Kidney (tissue), 14 donors: Measurements from ENCODE around the gene MMP11. TPM values are rescaled to one million over a fixed set of nuclear protein-coding genes. Genes with fewer than 3 reads are reported as not detected.

ENCODE experiments used
- DNase-seq, 5 donors: peaks; one replicate each; pipeline ENCODE4 v3.0.0-alpha.2; 2013 to 2020
- FAIRE-seq: peaks from 2 replicates; lab custom pipeline; 2012; peaks lifted over from hg19 to GRCh38; lab: Jason Lieb, UNC
- H3K27ac ChIP-seq, 2 donors: one replicate each; pipeline ENCODE4 v1.7.0; 2013; ENCODE audit warnings: low read depth in 2 of 2, low read length in 2 of 2, inconsistent platforms in 1 of 2
- H3K27me3 ChIP-seq: one replicate; pipeline ENCODE4 v1.7.1; 2013; ENCODE audit warnings: low read length, inconsistent platforms; ENCODE audit not compliant: control insufficient read depth, insufficient read depth
- H3K36me3 ChIP-seq, 3 donors: one replicate each; pipeline versions ENCODE4 v1.7.0 to v1.7.1; 2013; ENCODE audit warnings: low read length in 3 of 3, control low read depth in 1 of 3, inconsistent platforms in 1 of 3; ENCODE audit not compliant: insufficient read depth in 3 of 3, control insufficient read depth in 2 of 3
- H3K4me1 ChIP-seq, 3 donors: one replicate each; pipeline versions ENCODE4 v1.7.0 to v1.7.1; 2013; ENCODE audit warnings: low read length in 3 of 3, inconsistent platforms in 1 of 3, low read depth in 1 of 3; ENCODE audit not compliant: control insufficient read depth in 2 of 3, insufficient read depth in 2 of 3
- H3K4me3 ChIP-seq, 3 donors: one replicate each; pipeline versions ENCODE4 v1.7.0 to v1.8.1; 2013; ENCODE audit warnings: low read length in 3 of 3, control low read depth in 1 of 3, inconsistent platforms in 1 of 3
- H3K9ac ChIP-seq, 3 donors: one replicate each; pipeline versions ENCODE4 v1.7.0 to v1.7.1; 2013; ENCODE audit warnings: low read length in 3 of 3, control low read depth in 1 of 3, inconsistent platforms in 1 of 3
- H3K9me3 ChIP-seq, 3 donors: one replicate each; pipeline versions ENCODE4 v1.7.0 to v1.7.1; 2013; ENCODE audit warnings: low read length in 3 of 3, control low read depth in 1 of 3, inconsistent platforms in 1 of 3; ENCODE audit not compliant: control insufficient read depth in 2 of 3, insufficient read depth in 1 of 3
- CTCF ChIP-seq: IDR thresholded peaks from 3 replicates; pipeline ENCODE4 v1.5.1; 2012; ENCODE audit warnings: mild to moderate bottlenecking, moderate library complexity, borderline replicate concordance; ENCODE audit not compliant: insufficient read depth; ENCODE audit errors: extremely low read depth
- intact Hi-C: fragments of 100-400 bp; cut with DNase I; formaldehyde crosslinking; loops from one replicate; pipeline ENCODE4 v1.11.1; 2022
- polyA plus RNA-seq: library from polyadenylated mRNA; stranded (reverse); fragments of 350-450 nt; fragmentation: Illumina TruSeq; extraction: RNeasy Lipid Tissue Mini Kit (QIAGEN cat#74804); gene quantifications from one replicate; pipeline ENCODE4 v1.2.3, GENCODE V29; 2014; ENCODE audit warnings: low read depth, low replicate concordance; ENCODE audit not compliant: insufficient read depth
- total RNA-seq: library from RNA; stranded (reverse); fragmentation: NEBNext Ultra II Directional; extraction: Animal tissue kit (Norgen Biotek cat#: 25700); gene quantifications from one replicate; pipeline ENCODE4 v1.2.1, GENCODE V29; 2021
- donor health status: control.
- donor health status: control.
- donor health status: control.
- donor health status: control.
- donor health status: control.
- donor health status: DM: yes; HTN: yes; CAD: no.
- donor health status: Normal renal cell carcinoma (clear cell type).

MMP11 gene
- total and polyA plus RNA-seq, 2 donors from 2014 or later: 2.7 to 4.4 TPM

- H3K9me3 ChIP-seq: no peaks in the 10 kb centered on the region
- H3K27me3 ChIP-seq: no peaks in the 10 kb centered on the region
- DNase-seq: no peak
- TF ChIP-seq CTCF: no peak
- H3K9ac ChIP-seq: peak overlapping the region; percentile 21 to 88 (median 61)
- peak overlapping the region in 1 of 2 donors; percentile 32 for H3K27ac ChIP-seq
- peaks cover 0 to 8% (median 0%) of the 10 kb centered on the region in 3 donors for H3K36me3 ChIP-seq
- intact Hi-C loops: no loop called here
- no peak for FAIRE-seq
- peaks cover 0 to 29% (median 24%) of the 10 kb centered on the region in 3 donors for H3K4me1 ChIP-seq
- H3K4me3 ChIP-seq: peak overlapping the region; percentile 75 to 97 (median 79)
Observed at GRCh38 chr22:23787600-23787896, 14.9 kb downstream of the MMP11 start.

- Histone ChIP-seq H3K9ac (peak overlapping the region in 2 of 3 donors; percentile 61 to 88), H3K9me3 (no peaks in the 10 kb centered on the region), H3K27ac (no peak overlapping the region), H3K4me1 (peaks cover 0 to 26% (median 20%) of the 10 kb centered on the region in 3 donors), H3K27me3 (no peaks in the 10 kb centered on the region), H3K4me3 (peak overlapping the region; percentile 75 to 97 (median 79)), H3K36me3 (peaks cover 0 to 8% (median 0%) of the 10 kb centered on the region in 3 donors)
- intact Hi-C loops: no loop called here
- FAIRE-seq (no peak), DNase-seq (peak in 1 of 5 donors; percentile 36)
- TF ChIP-seq CTCF: no peak
Observed at GRCh38 chr22:23787910-23788309, 15.3 kb downstream of the MMP11 start.

GRCh38 chr22:23789121-23789520, 16.5 kb downstream of the MMP11 start:
- H3K27me3 ChIP-seq: no peaks in the 10 kb centered on the region
- H3K4me3 ChIP-seq: no peak overlapping the region
- DNase-seq (peak in 2 of 5 donors; percentile 8 to 18), FAIRE-seq (no peak)
- H3K9ac ChIP-seq: peak overlapping the region in 1 of 3 donors; percentile 47
- no peaks in the 10 kb centered on the region for H3K9me3 ChIP-seq
- intact Hi-C loops: no loop called here
- H3K36me3 ChIP-seq: peaks cover 0 to 8% (median 4%) of the 10 kb centered on the region in 3 donors
- H3K4me1 ChIP-seq: peaks cover 0 to 19% (median 10%) of the 10 kb centered on the region in 3 donors
- no peak for TF ChIP-seq CTCF
- H3K27ac ChIP-seq: no peak overlapping the region

- Histone ChIP-seq H3K36me3 (peaks cover 0 to 8% (median 4%) of the 10 kb centered on the region in 3 donors), H3K9me3 (no peaks in the 10 kb centered on the region), H3K4me3 (no peak overlapping the region), H3K4me1 (peaks cover 0 to 19% (median 10%) of the 10 kb centered on the region in 3 donors), H3K27me3 (no peaks in the 10 kb centered on the region), H3K9ac (no peak overlapping the region), H3K27ac (no peak overlapping the region)
- DNase-seq (peak in 2 of 5 donors; percentile 13 to 36), FAIRE-seq (no peak)
- no peak for TF ChIP-seq CTCF
- intact Hi-C loops: no loop called here
Observed at GRCh38 chr22:23789638-23790037, 17.0 kb downstream of the MMP11 start.
